NCI-H2081 (cell line): ENCODE results near the gene USH2A.

ENCODE experiments used
- DNase-seq, 2 experiments: peaks; one replicate each; lab custom pipeline; 2025; lab: John Stamatoyannopoulos, UW

Gene USH2A

DNA sequence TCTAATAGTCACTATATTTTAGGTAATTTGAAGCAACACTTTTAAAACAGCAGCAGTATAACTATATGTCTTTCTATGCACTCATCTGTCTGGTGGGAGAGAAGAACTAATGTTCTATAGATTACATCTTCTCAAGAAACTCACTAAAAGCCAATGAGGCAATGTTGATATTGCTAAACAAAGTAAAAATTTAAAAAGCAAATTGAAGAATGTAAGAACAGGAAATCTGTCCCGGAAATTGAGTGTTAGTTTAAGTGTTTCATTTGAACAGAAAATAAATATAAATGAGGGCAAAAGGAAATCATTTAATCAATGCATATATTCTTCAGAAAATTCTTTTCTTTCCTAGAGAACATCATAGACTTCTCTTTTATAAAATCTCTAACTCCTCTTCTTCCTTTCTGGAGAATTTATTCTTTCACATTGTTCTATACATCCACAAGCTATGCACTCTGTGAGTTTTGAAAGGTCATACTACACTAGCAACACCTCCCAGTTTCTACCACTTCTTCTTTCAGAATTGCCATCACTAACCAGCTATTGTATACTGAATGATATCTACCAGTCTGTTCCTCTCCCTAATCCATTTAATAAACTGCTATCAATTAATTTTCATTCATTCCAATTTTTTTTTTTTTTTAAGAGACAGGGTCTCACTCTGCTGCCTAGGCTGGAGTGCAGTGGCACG is 153.0 kb downstream of the USH2A start:
- DNase-seq, result no peak

GRCh38 chr1:216261631-216262030 is 161.6 kb downstream of the USH2A start:
- no peak for DNase-seq

GRCh38 chr1:216258856-216259255 is 164.4 kb downstream of the USH2A start:
- DNase-seq, result no peak

GRCh38 chr1:216258386-216258785 is 164.9 kb downstream of the USH2A start:
- no peak for DNase-seq

GRCh38 chr1:216250861-216251260 is 172.4 kb downstream of the USH2A start:
- DNase-seq, result no peak

DNA sequence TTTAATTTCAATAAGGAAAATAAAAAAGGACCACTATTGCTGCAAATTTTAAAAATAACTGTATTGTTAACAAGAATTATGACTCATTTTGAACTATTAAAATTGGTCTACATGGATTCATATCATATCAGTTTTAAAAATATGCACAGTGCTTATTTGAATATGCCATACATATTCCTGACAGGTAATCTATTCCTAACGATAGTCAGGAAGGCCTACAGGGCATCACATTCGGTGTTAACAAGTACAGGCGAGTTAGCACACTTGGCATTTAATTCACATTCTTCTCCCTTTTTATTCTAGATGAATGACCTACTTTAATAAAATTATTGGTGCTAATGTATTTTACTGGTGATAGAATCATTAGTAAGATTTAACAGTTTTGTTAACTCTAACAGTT is 174.6 kb downstream of the USH2A start:
- no peak for DNase-seq

- no peak for DNase-seq
Measured at GRCh38 chr1:216247937-216248336, 175.3 kb downstream of the USH2A start.

GRCh38 chr1:216246577-216247203 is 176.6 kb downstream of the USH2A start:
- no peak for DNase-seq

GRCh38 chr1:216238844-216239243 is 184.4 kb downstream of the USH2A start:
- no peak for DNase-seq

GRCh38 chr1:216237927-216238542 is 185.2 kb downstream of the USH2A start:
- DNase-seq, result no peak

GRCh38 chr1:216224233-216224632 is 199.0 kb downstream of the USH2A start:
- peak in 1 of 2 experiments; percentile 27 for DNase-seq

DNA sequence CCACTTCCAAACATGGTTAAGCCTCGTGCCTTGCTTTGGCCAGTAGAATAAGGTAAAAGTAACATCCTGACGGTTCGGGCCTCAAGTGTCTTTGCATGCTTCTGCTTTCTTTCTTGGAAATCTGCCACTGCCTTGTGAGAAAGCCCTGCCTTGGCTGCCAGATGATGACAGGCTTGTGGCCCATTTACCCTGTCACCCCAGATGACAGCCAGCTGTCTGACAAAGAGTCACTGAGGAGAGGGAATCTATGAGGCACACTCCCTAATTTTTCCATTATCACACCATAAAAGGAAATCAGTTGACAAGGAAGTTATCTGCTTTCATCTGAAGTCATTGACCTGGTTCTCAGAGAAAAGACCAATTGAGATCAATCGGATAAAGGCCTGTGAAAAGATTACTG is 199.8 kb downstream of the USH2A start:
- peak in 1 of 2 experiments; percentile 21 for DNase-seq

DNA sequence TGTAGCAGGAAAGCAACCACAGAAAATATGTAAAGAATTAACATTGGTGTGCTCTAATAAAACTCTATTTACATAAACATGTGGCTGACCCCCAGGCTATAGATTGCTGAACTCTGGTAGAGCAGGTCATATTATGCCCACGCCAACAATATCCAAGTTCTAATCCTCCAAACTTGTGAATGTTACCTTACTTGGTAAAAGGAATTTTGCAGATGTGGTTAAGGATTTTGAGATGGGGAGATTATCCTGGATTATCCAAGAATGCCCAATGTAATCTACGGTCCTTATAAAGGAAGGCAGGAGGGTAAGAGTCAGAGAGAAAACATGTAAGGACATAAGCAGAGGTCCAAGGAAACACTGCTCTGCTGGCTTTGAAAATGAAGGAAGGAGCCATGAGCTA is 201.0 kb downstream of the USH2A start:
- no peak for DNase-seq

GRCh38 chr1:216221260-216221700 is 202.0 kb downstream of the USH2A start:
- peak; percentile 74 to 92 for DNase-seq

- DNase-seq, result no peak
Measured at GRCh38 chr1:216216305-216216704, 206.9 kb downstream of the USH2A start.

DNA sequence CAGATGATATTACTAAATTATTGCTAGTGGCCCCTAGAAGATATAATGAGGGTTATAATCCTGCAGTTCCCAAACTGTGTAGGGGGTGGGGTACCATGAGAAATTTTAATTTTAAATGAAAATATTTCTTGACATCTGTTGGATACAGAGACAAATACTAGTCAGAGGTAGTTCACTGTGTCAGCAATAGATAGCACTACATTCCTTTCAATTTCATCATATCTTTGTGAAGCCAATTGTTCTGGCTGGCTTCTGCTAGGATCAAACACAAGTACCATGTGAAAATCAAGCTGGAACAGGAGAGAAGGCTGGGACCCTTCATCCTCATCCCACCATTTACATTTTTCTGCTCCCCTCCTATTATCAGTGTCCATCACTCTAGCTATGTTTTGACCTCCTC is 208.1 kb downstream of the USH2A start:
- no peak for DNase-seq

- no peak for DNase-seq
Measured at GRCh38 chr1:216212826-216213225, 210.4 kb downstream of the USH2A start.

DNA sequence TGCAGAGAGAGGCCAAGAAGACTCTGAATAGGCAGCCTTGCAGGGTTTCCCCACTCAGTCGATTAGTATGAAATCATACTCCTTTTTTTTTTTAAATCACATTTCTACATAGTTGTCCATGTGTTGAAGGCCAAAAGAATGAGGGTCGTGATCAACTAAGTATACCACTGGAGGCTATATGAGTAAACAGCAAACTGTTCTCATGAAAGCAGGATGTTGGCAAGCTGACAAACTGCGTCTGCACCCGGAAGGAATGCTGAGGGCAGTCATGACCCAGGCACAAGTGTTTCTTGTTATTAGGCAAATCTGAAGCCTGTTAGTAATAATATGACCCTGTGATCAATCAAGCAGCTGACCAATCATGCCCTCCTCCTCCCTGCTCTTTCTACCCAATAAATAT is 213.2 kb downstream of the USH2A start:
- DNase-seq, result no peak

GRCh38 chr1:216209125-216209524 is 214.1 kb downstream of the USH2A start:
- DNase-seq, result no peak

- DNase-seq, result no peak
Measured at GRCh38 chr1:216207154-216207553, 216.1 kb downstream of the USH2A start.

- DNase-seq, result no peak
Measured at GRCh38 chr1:216205176-216205575, 218.1 kb downstream of the USH2A start.

GRCh38 chr1:216201946-216202345 is 221.3 kb downstream of the USH2A start:
- no peak for DNase-seq

- DNase-seq, result no peak
Measured at GRCh38 chr1:216200941-216201340, 222.3 kb downstream of the USH2A start.
